OCI-LY3 (cell line): Measurements from ENCODE around the gene KIF1B.
"Not testable (repeated sequence)": the region's sequence is repeated elsewhere in the genome, so short reads cannot be mapped to it uniquely, and the experiment has no call there.

Source experiments
- H2AFZ ChIP-seq: fragments of 200-600, 300-600 bp; shearing (Covaris generic); 2 replicates; pipeline ENCODE4 v1.6.0; 2014; ENCODE audit warnings: antibody characterized with exemption, low read depth, low read length
- H3K27ac ChIP-seq: fragments of 200-600, 300-600 bp; sonication (generic); 2 replicates; pipeline ENCODE4 v1.5.1; 2014; ENCODE audit warnings: mild to moderate bottlenecking, low read length, moderate library complexity, mixed read lengths
- H3K27me3 ChIP-seq: fragments of 200-600, 300-600 bp; sonication (generic); 2 replicates; pipeline ENCODE4 v1.6.1; 2014; ENCODE audit warnings: low read depth, low read length, mixed read lengths
- H3K36me3 ChIP-seq: fragments of 200-600, 300-600 bp; sonication (generic); replicated peaks from 2 replicates; pipeline ENCODE3; 2014; ENCODE audit warnings: low read depth, low read length, mixed read lengths
- H3K4me1 ChIP-seq: fragments of 300-600, 200-600 bp; sonication (generic); 2 replicates; pipeline ENCODE4 v1.6.1; 2014; ENCODE audit warnings: low read length, mixed read lengths
- H3K4me2 ChIP-seq: fragments of 200-600, 300-600 bp; sonication (generic); 2 replicates; pipeline ENCODE4 v1.6.1; 2014; ENCODE audit warnings: low read length, mixed read lengths
- H3K4me3 ChIP-seq: fragments of 300-600, 200-600 bp; sonication (generic); 2 replicates; pipeline ENCODE4 v1.5.1; 2014; ENCODE audit warnings: antibody characterized with exemption, mild to moderate bottlenecking, low read length, moderate library complexity
- H3K79me2 ChIP-seq: fragments of 300-600, 200-600 bp; shearing (Covaris generic); 2 replicates; pipeline ENCODE4 v1.6.1; 2014; ENCODE audit warnings: mild to moderate bottlenecking, low read length, mixed read lengths
- H3K9ac ChIP-seq: fragments of 300-600, 200-600 bp; shearing (Covaris generic); 2 replicates; pipeline ENCODE4 v1.6.0; 2014; ENCODE audit warnings: mild to moderate bottlenecking, low read length, moderate library complexity
- H3K9me3 ChIP-seq: fragments of 200-600, 300-600 bp; shearing (Covaris generic); 2 replicates; pipeline ENCODE4 v1.6.1; 2014; ENCODE audit warnings: low read length, mixed read lengths; ENCODE audit not compliant: insufficient read depth
- H4K20me1 ChIP-seq: fragments of 200-600, 300-600 bp; sonication (generic); 2 replicates; pipeline ENCODE4 v1.6.1; 2016; ENCODE audit warnings: low read length, mixed read lengths; ENCODE audit not compliant: insufficient read depth
- CTCF ChIP-seq: fragments of 200-600, 300-600 bp; sonication (generic); IDR thresholded peaks from 2 replicates; pipeline ENCODE4 v1.5.1; 2014; ENCODE audit warnings: antibody characterized with exemption, low read length, low read depth
- EZH2phosphoT487 ChIP-seq: fragments of 200-600 bp; shearing (Covaris generic); IDR thresholded peaks from 2 replicates; pipeline ENCODE4 v1.6.1; 2018; ENCODE audit warnings: antibody characterized with exemption, mixed run types, low read depth

KIF1B gene

GRCh38 chr1:10401281-10401680, 190.9 kb downstream of the KIF1B start:
- no peak overlapping the region for H3K4me3 ChIP-seq
- H2AFZ ChIP-seq, result no peak overlapping the region
- H3K4me1 ChIP-seq, result peaks cover 7% of the 10 kb centered on the region
- H3K27ac ChIP-seq, result no peak overlapping the region
- H3K36me3 ChIP-seq, result peaks cover 7% of the 10 kb centered on the region
- H3K9ac ChIP-seq, result no peak overlapping the region
- no peak overlapping the region for H3K4me2 ChIP-seq
- H4K20me1 ChIP-seq, result no peaks in the 10 kb centered on the region
- H3K79me2 ChIP-seq, result peaks cover 27% of the 10 kb centered on the region
- H3K27me3 ChIP-seq, result no peaks in the 10 kb centered on the region
- no peaks in the 10 kb centered on the region for H3K9me3 ChIP-seq
- no peak for TF ChIP-seq CTCF
- TF ChIP-seq EZH2phosphoT487, result no peak

GRCh38 chr1:10402729-10403274, 192.4 kb downstream of the KIF1B start:
- no peak overlapping the region for H3K9ac ChIP-seq
- no peak for TF ChIP-seq EZH2phosphoT487
- TF ChIP-seq CTCF, result no peak
- no peaks in the 10 kb centered on the region for H3K9me3 ChIP-seq
- no peak overlapping the region for H3K27ac ChIP-seq
- peaks cover 7% of the 10 kb centered on the region for H3K36me3 ChIP-seq
- no peak overlapping the region for H3K4me2 ChIP-seq
- H3K4me1 ChIP-seq, result peaks cover 7% of the 10 kb centered on the region
- no peaks in the 10 kb centered on the region for H3K27me3 ChIP-seq
- peaks cover 27% of the 10 kb centered on the region for H3K79me2 ChIP-seq
- no peak overlapping the region for H3K4me3 ChIP-seq
- H4K20me1 ChIP-seq, result no peaks in the 10 kb centered on the region
- H2AFZ ChIP-seq, result no peak overlapping the region

GRCh38 chr1:10407201-10407600, 196.8 kb downstream of the KIF1B start:
- TF ChIP-seq CTCF, result no peak
- no peak for TF ChIP-seq EZH2phosphoT487
- Histone ChIP-seq H3K27ac (no peak overlapping the region), H3K36me3 (peaks cover 16% of the 10 kb centered on the region), H3K4me3 (no peak overlapping the region), H3K79me2 (no peaks in the 10 kb centered on the region), H2AFZ (no peak overlapping the region), H3K4me2 (no peak overlapping the region), H3K9ac (no peak overlapping the region), H3K27me3 (no peaks in the 10 kb centered on the region), H3K4me1 (no peaks in the 10 kb centered on the region), H4K20me1 (no peaks in the 10 kb centered on the region), H3K9me3 (no peaks in the 10 kb centered on the region)

- H3K4me3 ChIP-seq, result no peak overlapping the region
- no peaks in the 10 kb centered on the region for H3K4me1 ChIP-seq
- no peak overlapping the region for H3K27ac ChIP-seq
- H3K27me3 ChIP-seq, result no peaks in the 10 kb centered on the region
- H3K4me2 ChIP-seq, result no peak overlapping the region
- no peaks in the 10 kb centered on the region for H3K9me3 ChIP-seq
- no peaks in the 10 kb centered on the region for H4K20me1 ChIP-seq
- no peaks in the 10 kb centered on the region for H3K79me2 ChIP-seq
- H3K9ac ChIP-seq, result no peak overlapping the region
- peaks cover 19% of the 10 kb centered on the region for H3K36me3 ChIP-seq
- H2AFZ ChIP-seq, result no peak overlapping the region
- no peak for TF ChIP-seq EZH2phosphoT487
- no peak for TF ChIP-seq CTCF
These were observed 205.0 kb downstream of the KIF1B start for GRCh38 chr1:10415211-10415930.

GRCh38 chr1:10415967-10416366, 205.6 kb downstream of the KIF1B start:
- not testable (repeated sequence) for H3K27me3 ChIP-seq, H4K20me1 ChIP-seq, H3K9me3 ChIP-seq, H3K9ac ChIP-seq, H3K4me2 ChIP-seq, H2AFZ ChIP-seq, H3K4me1 ChIP-seq, H3K27ac ChIP-seq, H3K4me3 ChIP-seq, H3K79me2 ChIP-seq
- peaks cover 19% of the 10 kb centered on the region for H3K36me3 ChIP-seq

- not testable (repeated sequence) for H3K36me3 ChIP-seq, H3K4me3 ChIP-seq, H3K4me1 ChIP-seq, H3K79me2 ChIP-seq, H3K9me3 ChIP-seq, H3K27me3 ChIP-seq, H4K20me1 ChIP-seq, H2AFZ ChIP-seq, H3K27ac ChIP-seq, H3K4me2 ChIP-seq, H3K9ac ChIP-seq
These were observed 208.4 kb downstream of the KIF1B start for GRCh38 chr1:10418741-10419140.
